Measurements from ENCODE around the gene C2orf68. TPM values are rescaled to one million over a fixed set of nuclear protein-coding genes. Genes with fewer than 3 reads are reported as not detected.
"Not testable (repeated sequence)": the region's sequence is repeated elsewhere in the genome, so short reads cannot be mapped to it uniquely, and the experiment has no call there.

C2orf68 gene
- total RNA-seq, 1 donor from 2014 or later, result 47.5 TPM

GRCh38 chr2:85631316-85631715 is 19.4 kb upstream of the C2orf68 start:
- no peaks in the 10 kb centered on the region for H3K4me1 Mint-ChIP-seq (ENCODE audit: unreplicated experiment)
- peaks cover 27% of the 10 kb centered on the region for H3K36me3 Mint-ChIP-seq (ENCODE audit: low read depth, unreplicated experiment)
- peak overlapping the region; percentile 71 for H3K4me3 Mint-ChIP-seq (ENCODE audit: unreplicated experiment)
- TF ChIP-seq CTCF (IDR thresholded peaks at IDR 0.05; ENCODE audit: unreplicated experiment), result no peak
- H3K27me3 Mint-ChIP-seq (ENCODE audit: unreplicated experiment), result peaks cover 1% of the 10 kb centered on the region
- no peaks in the 10 kb centered on the region for H3K9me3 Mint-ChIP-seq (ENCODE audit: unreplicated experiment)
- no peak for DNase-seq (ENCODE audit: low spot score)
- no peak overlapping the region for H3K27ac Mint-ChIP-seq (ENCODE audit: unreplicated experiment)

GRCh38 chr2:85628658-85629057 is 16.8 kb upstream of the C2orf68 start:
- peaks cover 35% of the 10 kb centered on the region for H3K36me3 Mint-ChIP-seq (ENCODE audit: low read depth, unreplicated experiment)
- H3K4me1 Mint-ChIP-seq (ENCODE audit: unreplicated experiment), result no peaks in the 10 kb centered on the region
- H3K27ac Mint-ChIP-seq (ENCODE audit: unreplicated experiment), result no peak overlapping the region
- H3K4me3 Mint-ChIP-seq (ENCODE audit: unreplicated experiment), result no peak overlapping the region
- H3K9me3 Mint-ChIP-seq (ENCODE audit: unreplicated experiment), result no peaks in the 10 kb centered on the region
- no peak for TF ChIP-seq CTCF (IDR thresholded peaks at IDR 0.05; ENCODE audit: unreplicated experiment)
- DNase-seq (ENCODE audit: low spot score), result no peak
- H3K27me3 Mint-ChIP-seq (ENCODE audit: unreplicated experiment), result peaks cover 1% of the 10 kb centered on the region

GRCh38 chr2:85623991-85624390 is 12.1 kb upstream of the C2orf68 start:
- TF ChIP-seq CTCF (IDR thresholded peaks at IDR 0.05; ENCODE audit: unreplicated experiment), result no peak
- H3K9me3 Mint-ChIP-seq (ENCODE audit: unreplicated experiment), result no peaks in the 10 kb centered on the region
- H3K27ac Mint-ChIP-seq (ENCODE audit: unreplicated experiment), result no peak overlapping the region
- H3K27me3 Mint-ChIP-seq (ENCODE audit: unreplicated experiment), result peaks cover under 1% of the 10 kb centered on the region
- peaks cover 36% of the 10 kb centered on the region for H3K36me3 Mint-ChIP-seq (ENCODE audit: low read depth, unreplicated experiment)
- no peak for DNase-seq (ENCODE audit: low spot score)
- H3K4me3 Mint-ChIP-seq (ENCODE audit: unreplicated experiment), result peak overlapping the region; percentile 23
- peaks cover 1% of the 10 kb centered on the region for H3K4me1 Mint-ChIP-seq (ENCODE audit: unreplicated experiment)

GRCh38 chr2:85621338-85621737 is 9.5 kb upstream of the C2orf68 start:
- TF ChIP-seq CTCF (IDR thresholded peaks at IDR 0.05; ENCODE audit: unreplicated experiment), result no peak
- H3K27ac Mint-ChIP-seq (ENCODE audit: unreplicated experiment), result no peak overlapping the region
- peaks cover 7% of the 10 kb centered on the region for H3K4me1 Mint-ChIP-seq (ENCODE audit: unreplicated experiment)
- H3K9me3 Mint-ChIP-seq (ENCODE audit: unreplicated experiment), result no peaks in the 10 kb centered on the region
- peaks cover 3% of the 10 kb centered on the region for H3K27me3 Mint-ChIP-seq (ENCODE audit: unreplicated experiment)
- DNase-seq (ENCODE audit: low spot score), result no peak
- peaks cover 38% of the 10 kb centered on the region for H3K36me3 Mint-ChIP-seq (ENCODE audit: low read depth, unreplicated experiment)
- H3K4me3 Mint-ChIP-seq (ENCODE audit: unreplicated experiment), result no peak overlapping the region

- no peak for TF ChIP-seq CTCF (IDR thresholded peaks at IDR 0.05; ENCODE audit: unreplicated experiment)
- Mint-ChIP-seq H3K9me3 (ENCODE audit: unreplicated experiment) (no peaks in the 10 kb centered on the region), H3K36me3 (ENCODE audit: low read depth, unreplicated experiment) (peaks cover 30% of the 10 kb centered on the region), H3K27me3 (ENCODE audit: unreplicated experiment) (peaks cover 3% of the 10 kb centered on the region), H3K4me3 (ENCODE audit: unreplicated experiment) (no peak overlapping the region), H3K27ac (ENCODE audit: unreplicated experiment) (no peak overlapping the region), H3K4me1 (ENCODE audit: unreplicated experiment) (peaks cover 7% of the 10 kb centered on the region)
- DNase-seq (ENCODE audit: low spot score), result no peak
Observed at GRCh38 chr2:85619617-85620016, 7.8 kb upstream of the C2orf68 start.

- peak overlapping the region; percentile 36 for H3K27ac Mint-ChIP-seq (ENCODE audit: unreplicated experiment)
Observed at GRCh38 chr2:85617723-85618122, 5.9 kb upstream of the C2orf68 start.

More at GRCh38 chr2:85617723-85618122, 5.9 kb upstream of the C2orf68 start:
- H3K4me1 Mint-ChIP-seq (ENCODE audit: unreplicated experiment); H3K9me3 Mint-ChIP-seq (ENCODE audit: unreplicated experiment); DNase-seq (ENCODE audit: low spot score): not testable (repeated sequence)
- H3K36me3 Mint-ChIP-seq (ENCODE audit: low read depth, unreplicated experiment), result peaks cover 15% of the 10 kb centered on the region
- peaks cover 11% of the 10 kb centered on the region for H3K27me3 Mint-ChIP-seq (ENCODE audit: unreplicated experiment)
- H3K4me3 Mint-ChIP-seq (ENCODE audit: unreplicated experiment), result peak overlapping the region; percentile 93
